ENCODE data around the gene TBX1. TPM values are rescaled to one million over a fixed set of nuclear protein-coding genes. Genes with fewer than 3 reads are reported as not detected.

Gene TBX1
- total RNA-seq, 1 experiment from 2014 or later: 3.9 TPM

GRCh38 chr22:19721330-19722177, 39.0 kb upstream of the TBX1 start (continued):
- TF ChIP-seq REST (IDR thresholded peaks at IDR 0.05; ENCODE audit: low read depth) (no peak), YY1 (IDR thresholded peaks at IDR 0.05; ENCODE audit: extremely low read depth, insufficient replicate concordance, low read depth, low read length) (no peak), ZNF274 (IDR thresholded peaks at IDR 0.05; ENCODE audit: low read depth, low read length) (no peak)

GRCh38 chr22:19722178-19722981, 38.2 kb upstream of the TBX1 start:
- Histone ChIP-seq H3K9me3 (ENCODE audit: control insufficient read depth in 1 of 2, insufficient read depth in 1 of 2, low read depth in 1 of 2, low read length in 2 of 2) (no peaks in the 10 kb centered on the region), H3K27me3 (ENCODE audit: insufficient read depth, low read length) (no peaks in the 10 kb centered on the region), H3K4me1 (ENCODE audit: control insufficient read depth in 1 of 2, insufficient read depth in 2 of 2, low read length in 2 of 2) (peaks cover 17 to 30% of the 10 kb centered on the region in 2 experiments), H3K79me2 (ENCODE audit: insufficient read depth, low read length) (no peaks in the 10 kb centered on the region), H3K36me3 (ENCODE audit: control insufficient read depth in 1 of 2, insufficient read depth in 2 of 2, low read length in 2 of 2) (no peaks in the 10 kb centered on the region; a peak in 1 of 4 replicates), H3K9me2 (ENCODE audit: insufficient read depth) (no peaks in the 10 kb centered on the region), H4K20me1 (ENCODE audit: insufficient read depth) (no peaks in the 10 kb centered on the region), H3K4me2 (ENCODE audit: low read length) (peak overlapping the region; percentile 73), H2AFZ (ENCODE audit: low read depth, low read length, poor library complexity, severe bottlenecking) (no peak overlapping the region), H3K27ac (ENCODE audit: low read depth, low read length) (peak overlapping the region; percentile 40; the same call in 1 of the 2 replicates), H3K4me3 (replicated peaks in 1 of 2; ENCODE audit: low read depth in 1 of 2, low read length in 2 of 2) (no peak overlapping the region), H3K9ac (ENCODE audit: low read length) (no peak overlapping the region)
- POLR2A ChIA-PET: no interaction called here
- no TSS peak for BruUV-seq (replicated peaks)
- intact Hi-C loops (cut with micrococcal nuclease): no loop called here
- RAD21 ChIA-PET (ENCODE audit: low non-redundant PET in 1 of 2, low total read pairs in 2 of 2, uncharacterized antibody in 2 of 2, unreplicated experiment in 2 of 2): no interaction called here
- DNase-seq (ENCODE audit: low read depth, low spot score) (no peak), ATAC-seq (no peak)
- CTCF ChIA-PET: no interaction called here
- TF ChIP-seq ZBTB33 (IDR thresholded peaks at IDR 0.05; ENCODE audit: extremely low read depth, insufficient replicate concordance, low read length) (no peak), SRF (IDR thresholded peaks at IDR 0.05; ENCODE audit: low read depth) (no peak), CTCF (IDR thresholded peaks at IDR 0.05 in 2 of 3, conservative IDR thresholded peaks at IDR 0.05 in 1 of 3; ENCODE audit: borderline replicate concordance in 1 of 3, insufficient read depth in 1 of 3, low read depth in 2 of 3, low read length in 2 of 3) (no peak), RAD21 (IDR thresholded peaks at IDR 0.05; ENCODE audit: low read depth) (no peak), YY1 (IDR thresholded peaks at IDR 0.05; ENCODE audit: extremely low read depth, insufficient replicate concordance, low read depth, low read length) (no peak), FOSL1 (IDR thresholded peaks at IDR 0.05; ENCODE audit: low read depth) (no peak), ELF1 (IDR thresholded peaks at IDR 0.05; ENCODE audit: borderline replicate concordance, low read depth) (no peak), EZH2phosphoT487 (IDR thresholded peaks at IDR 0.05; ENCODE audit: borderline replicate concordance) (no peak), CBX3 (IDR thresholded peaks at IDR 0.05; ENCODE audit: low read depth) (no peak), ZNF274 (IDR thresholded peaks at IDR 0.05; ENCODE audit: low read depth, low read length) (no peak), EZH2 (IDR thresholded peaks at IDR 0.05) (no peak), POLR2A (IDR thresholded peaks at IDR 0.05; ENCODE audit: borderline replicate concordance, extremely low read depth, insufficient read depth, insufficient read length) (no peak), TCF7L2 (IDR thresholded peaks at IDR 0.05; ENCODE audit: borderline replicate concordance, extremely low read depth, insufficient read depth, insufficient read length) (no peak)

All from HCT116 (cell line).